Suprapubic skin (tissue), 3 donors: ENCODE data around the gene ZDHHC11.
"Not testable (repeated sequence)": the region's sequence is repeated elsewhere in the genome, so short reads cannot be mapped to it uniquely, and the experiment has no call there.

ENCODE experiments used
- CTCF ChIP-seq, 2 donors: fragments of 200-600 bp in 1 of 2; fragments of 450-650 bp in 1 of 2; sonication (generic) in 1 of 2; IDR thresholded peaks; one replicate each; pipeline ENCODE4 v1.5.1; 2016 to 2019; ENCODE audit warnings: antibody characterized with exemption in 2 of 2, mild to moderate bottlenecking in 1 of 2, moderate library complexity in 1 of 2
- EP300 ChIP-seq: sonication (generic); formaldehyde crosslinking; IDR thresholded peaks from one replicate; pipeline ENCODE4 v1.6.1; 2017; ENCODE audit warnings: antibody characterized with exemption
- POLR2A ChIP-seq, 2 donors: fragments of 450-650 bp; IDR thresholded peaks; one replicate each; pipeline ENCODE4 v1.6.1; 2017; ENCODE audit warnings: antibody characterized with exemption in 2 of 2, mild to moderate bottlenecking in 2 of 2, moderate library complexity in 2 of 2

GRCh38 chr5:769485-770145 is 81.2 kb downstream of the ZDHHC11 start:
- TF ChIP-seq CTCF (IDR thresholded peaks at IDR 0.05); EP300; POLR2A (IDR thresholded peaks at IDR 0.05): not testable (repeated sequence)
